HG02588 (cell line): ENCODE measurements around the gene CCL18.
A peak's percentile ranks its signal among the peaks of the same experiment; 100 is the strongest.
"Not testable (repeated sequence)": the region's sequence is repeated elsewhere in the genome, so short reads cannot be mapped to it uniquely, and the experiment has no call there.

Source experiments
- ATAC-seq: cut with Tn5 transposase; IDR thresholded peaks from one replicate; pipeline ENCODE4 v1.9.1; 2021; ENCODE audit warnings: mild to moderate bottlenecking, moderate library complexity; ENCODE audit not compliant: unreplicated experiment

Gene CCL18

DNA sequence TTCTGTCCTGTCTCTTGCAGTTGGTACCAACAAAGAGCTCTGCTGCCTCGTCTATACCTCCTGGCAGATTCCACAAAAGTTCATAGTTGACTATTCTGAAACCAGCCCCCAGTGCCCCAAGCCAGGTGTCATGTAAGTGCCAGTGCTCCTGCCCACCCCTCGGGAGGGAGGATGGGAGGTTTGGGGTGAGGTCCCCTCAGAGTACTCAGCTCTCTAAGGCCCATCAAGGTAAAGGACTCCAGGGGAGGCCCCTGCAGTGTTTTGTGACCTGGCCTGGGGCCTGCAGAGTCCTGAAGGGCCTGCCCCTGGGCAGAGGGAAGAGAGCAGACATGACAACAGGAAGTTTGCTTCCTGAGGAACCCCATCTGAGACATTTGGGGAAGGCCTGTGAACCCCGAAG lies 6.4 kb downstream of the CCL18 start:
- ATAC-seq, result no peak

DNA sequence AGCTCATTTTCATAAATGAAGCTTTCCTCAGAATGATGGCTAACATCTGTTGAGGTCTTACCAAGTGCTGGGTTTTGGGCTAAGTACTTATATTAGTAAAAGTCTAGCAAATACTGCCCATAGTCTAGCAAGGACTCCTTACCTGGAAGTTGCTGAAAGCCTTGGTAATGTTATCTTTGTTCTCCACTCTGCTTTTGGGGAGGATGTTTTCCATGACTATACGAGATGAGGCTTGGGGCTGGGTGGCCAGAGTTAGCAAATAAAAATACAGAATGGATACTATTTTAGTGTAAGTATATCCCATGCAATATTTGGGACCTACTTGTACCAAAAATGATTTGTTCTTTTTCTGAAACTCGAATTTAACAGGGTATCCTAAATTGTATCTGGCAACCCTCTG lies 7.7 kb downstream of the CCL18 start:
- ATAC-seq, result no peak

GRCh38 chr17:36072431-36073121 lies 8.5 kb downstream of the CCL18 start:
- peak; percentile 62 for ATAC-seq

DNA sequence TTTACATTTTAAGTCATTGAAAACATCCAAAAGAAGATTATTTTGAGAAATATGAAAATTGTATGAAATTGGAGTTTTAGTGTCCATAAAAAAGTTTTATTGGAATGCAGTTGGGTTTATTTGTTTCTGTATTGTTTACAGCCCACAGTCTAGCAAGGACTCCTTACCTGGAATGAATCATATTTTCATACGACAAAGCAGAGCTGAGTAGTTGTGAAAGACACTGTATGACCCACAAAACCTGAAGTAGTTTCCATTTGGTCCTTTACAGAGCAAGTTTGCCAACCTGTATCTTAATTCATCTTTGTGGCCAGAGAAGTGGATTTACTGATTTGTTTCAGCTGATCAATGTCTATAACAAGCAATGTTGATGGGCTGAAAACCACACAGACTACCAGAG lies 10.3 kb downstream of the CCL18 start:
- ATAC-seq, result no peak

DNA sequence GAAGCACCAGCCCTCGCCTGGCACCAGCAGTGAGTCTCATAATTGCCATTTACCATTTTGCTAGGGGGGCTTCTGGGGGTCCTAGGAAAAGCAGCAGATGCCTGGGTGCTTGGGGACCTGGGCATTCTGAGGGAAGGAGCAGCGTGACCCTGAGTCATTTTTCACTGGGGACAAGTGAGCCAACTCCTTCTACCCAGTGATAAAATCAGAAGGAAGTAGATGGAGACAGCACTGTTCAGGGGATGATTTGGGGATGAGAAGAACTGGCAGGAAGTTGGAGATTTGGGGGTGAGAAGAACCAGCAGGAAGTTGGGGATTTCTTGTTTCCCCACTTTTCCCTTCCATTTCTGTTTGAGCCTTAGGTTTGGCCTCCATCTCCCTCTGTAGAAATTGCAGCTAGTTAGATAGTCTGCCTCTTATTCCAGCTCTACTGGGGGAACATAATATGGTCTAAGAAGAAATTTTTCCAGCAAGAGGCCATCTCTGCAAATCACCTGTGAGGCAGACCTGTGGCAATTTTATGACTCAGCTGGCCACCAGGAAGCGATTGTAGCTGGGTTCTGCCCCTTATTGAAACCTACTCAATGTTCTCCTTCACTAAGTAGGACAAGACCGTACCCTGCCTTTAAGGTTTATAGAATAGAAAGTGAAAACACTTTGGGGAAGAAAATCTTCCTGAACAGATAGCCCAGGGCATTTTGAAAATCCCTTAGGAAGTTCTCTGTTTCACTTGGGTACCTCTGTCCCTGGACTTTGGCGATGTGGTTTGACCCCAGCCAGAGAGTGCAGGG lies 17.8 kb downstream of the CCL18 start:
- ATAC-seq, result not testable (repeated sequence)

GRCh38 chr17:36082482-36083120 lies 18.5 kb downstream of the CCL18 start:
- ATAC-seq, result peak; percentile 59

DNA sequence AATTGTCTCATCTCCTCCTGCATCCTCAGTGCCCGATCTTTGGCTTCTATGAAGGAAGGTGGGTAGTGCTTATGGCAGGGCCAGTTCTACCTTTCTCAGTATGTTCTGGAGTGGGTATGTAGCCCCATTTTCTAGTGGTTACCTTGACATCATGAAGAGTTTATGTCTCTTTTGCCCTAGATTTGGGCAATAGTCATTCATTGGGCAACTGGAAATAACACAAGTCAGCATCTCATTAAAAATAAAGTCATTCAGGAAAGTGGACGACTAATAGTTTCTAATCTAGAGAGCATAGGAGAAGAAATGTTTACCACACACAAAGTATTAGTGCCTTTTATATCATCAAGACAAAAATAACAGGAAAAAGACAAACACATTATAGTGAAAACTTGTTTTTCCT lies 19.6 kb downstream of the CCL18 start:
- ATAC-seq, result not testable (repeated sequence)

DNA sequence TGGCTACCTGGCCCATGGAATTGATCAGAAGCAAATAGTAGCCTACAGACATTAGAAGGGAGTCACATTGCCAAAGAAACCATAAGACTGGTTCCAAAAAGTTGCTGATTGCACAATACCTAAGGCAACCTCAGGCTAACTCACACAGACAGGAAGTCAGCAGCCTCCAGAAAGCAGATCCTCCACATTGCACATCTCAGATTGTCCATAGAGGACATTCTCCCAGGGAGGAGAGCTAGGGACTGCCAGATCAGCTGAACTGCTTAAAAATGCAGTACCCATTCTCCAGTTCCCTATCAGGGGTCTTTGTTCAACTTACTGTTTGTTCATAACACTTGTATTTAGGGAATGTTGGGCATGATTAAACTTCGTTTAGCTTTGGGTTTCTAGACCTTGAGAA lies 21.7 kb downstream of the CCL18 start:
- no peak for ATAC-seq

DNA sequence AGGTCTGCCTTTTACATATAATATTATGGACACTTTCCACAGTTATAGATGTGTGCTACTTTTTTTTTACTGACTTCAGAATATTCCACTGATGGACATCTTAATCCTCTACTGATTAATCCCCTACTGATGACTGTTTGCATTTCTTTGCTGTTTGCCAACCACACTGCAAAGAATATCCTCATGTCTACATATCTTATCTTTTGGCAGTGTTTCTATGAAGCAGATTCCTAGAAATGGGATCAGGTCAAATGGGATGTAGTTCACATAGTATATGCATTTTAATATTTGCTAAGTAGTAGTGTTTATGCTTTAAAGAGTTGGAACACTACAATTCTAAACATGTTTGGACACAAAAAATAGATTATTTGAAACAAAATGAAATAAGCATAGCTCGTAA lies 22.7 kb downstream of the CCL18 start:
- ATAC-seq, result no peak

GRCh38 chr17:36087471-36087870 lies 23.4 kb downstream of the CCL18 start:
- not testable (repeated sequence) for ATAC-seq

- not testable (repeated sequence) for ATAC-seq
Observed at GRCh38 chr17:36087897-36088572, 24.0 kb downstream of the CCL18 start.

GRCh38 chr17:36088670-36089338 lies 24.7 kb downstream of the CCL18 start:
- no peak for ATAC-seq

DNA sequence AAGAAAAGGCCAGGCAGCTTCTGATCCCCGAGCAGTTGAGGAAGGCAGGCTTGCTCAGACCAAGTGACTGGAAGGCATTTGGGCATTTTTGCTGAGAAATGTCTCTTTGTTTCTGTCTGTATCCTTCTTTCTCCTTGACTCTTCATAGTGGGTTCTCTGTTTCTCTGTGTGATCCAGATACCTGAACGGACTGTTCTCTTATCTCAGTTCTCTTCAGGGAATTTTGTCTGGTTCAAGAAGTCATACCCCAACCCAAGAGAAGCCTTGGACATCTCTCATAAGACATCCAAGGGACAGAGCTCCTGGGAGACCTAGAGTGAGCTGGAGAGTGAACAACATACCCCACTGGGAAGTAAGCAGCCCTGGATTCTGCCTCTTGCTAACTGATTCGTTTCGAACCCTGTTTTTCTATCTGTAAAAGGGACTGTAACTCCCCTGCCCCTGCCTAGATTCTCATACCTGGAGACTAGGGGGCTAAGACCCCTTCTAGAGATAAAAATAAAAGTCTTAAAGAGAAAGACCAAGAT lies 25.3 kb downstream of the CCL18 start:
- ATAC-seq, result no peak

DNA sequence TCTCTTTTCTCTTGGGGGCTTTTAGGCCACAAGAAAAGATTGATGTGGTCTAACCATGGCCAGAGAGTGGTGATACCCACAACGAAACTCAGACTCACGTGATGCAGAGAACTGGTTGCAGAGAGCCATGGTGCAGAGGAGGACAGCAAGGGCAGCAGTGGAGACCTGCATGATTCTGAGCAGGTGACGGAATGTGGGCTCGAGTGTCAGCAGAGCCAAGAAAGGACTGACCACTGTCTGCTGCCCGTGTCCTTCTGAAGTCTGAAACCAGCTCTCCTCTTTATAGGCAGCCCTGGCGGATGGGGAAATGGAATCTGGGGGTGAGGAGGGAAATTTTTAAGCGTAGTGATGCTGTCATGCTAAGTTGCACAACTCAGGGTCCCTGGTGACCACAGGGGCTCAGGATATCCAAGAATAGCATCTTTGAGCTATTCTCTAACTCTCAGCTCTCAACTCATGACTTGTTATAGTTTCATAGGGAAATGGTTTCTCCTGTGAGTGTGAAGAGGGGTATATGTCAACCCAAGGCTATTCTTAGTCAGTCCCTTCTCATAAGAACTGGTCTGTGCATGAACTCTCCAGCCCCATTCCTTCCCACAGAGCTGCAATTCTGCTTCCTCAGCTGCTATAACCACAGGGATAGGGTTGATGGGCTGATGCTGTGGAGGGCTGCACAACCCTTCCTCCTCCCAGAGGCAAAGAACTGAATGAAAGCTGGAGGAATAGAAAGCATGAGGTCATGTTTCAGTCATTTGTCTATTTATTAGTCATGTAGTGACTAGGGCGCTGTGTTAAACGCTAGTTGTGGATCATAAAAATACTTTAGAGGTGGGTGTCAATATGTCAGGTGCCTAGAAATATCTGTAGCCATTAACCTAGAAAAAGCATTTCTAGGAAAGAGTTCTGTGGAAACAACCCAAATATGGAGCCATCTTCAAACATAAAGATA lies 26.1 kb downstream of the CCL18 start, which contains the start of gene CCL3:
Gene CCL3 (minus strand): TSS at position 256 of the 949 bp plus-strand sequence. CDS start 85 bp downstream, at position 171.
- peak; percentile 61 for ATAC-seq

- no peak for ATAC-seq
Observed at GRCh38 chr17:36092230-36092629, 28.2 kb downstream of the CCL18 start.

GRCh38 chr17:36092715-36093114 lies 28.6 kb downstream of the CCL18 start:
- not testable (repeated sequence) for ATAC-seq

- ATAC-seq, result no peak
Observed at GRCh38 chr17:36094232-36094631, 30.2 kb downstream of the CCL18 start.

- ATAC-seq, result no peak
Observed at GRCh38 chr17:36094746-36095145, 30.7 kb downstream of the CCL18 start.

DNA sequence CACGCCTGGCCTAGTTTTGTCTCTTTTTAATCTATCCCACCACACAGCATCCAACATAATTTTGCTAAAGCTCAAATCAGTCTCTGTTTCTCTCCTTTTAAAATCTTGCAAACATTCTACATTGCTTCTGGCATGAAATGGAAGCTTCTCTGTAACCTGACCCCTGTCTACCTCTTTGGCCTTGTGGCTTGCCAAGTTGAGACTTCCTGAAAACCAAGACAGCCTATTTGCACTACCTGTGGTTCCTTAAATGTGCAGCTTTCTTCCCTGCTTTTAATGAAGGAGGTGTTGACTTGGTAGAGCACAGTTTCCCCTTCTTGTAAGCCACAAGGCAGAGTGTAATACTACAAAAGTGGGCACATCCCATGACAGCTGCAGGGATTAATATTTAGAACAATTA lies 31.9 kb downstream of the CCL18 start:
- ATAC-seq, result no peak
